PC-9 (cell line): ENCODE data around the gene WFDC5. TPM values are rescaled to one million over a fixed set of nuclear protein-coding genes. Genes with fewer than 3 reads are reported as not detected.

Source experiments
- BruUV-seq: library from RNA; stranded (reverse); fragments of 400-500 nt; replicated peaks from 2 replicates; lab custom pipeline; 2021; lab: Mats Ljungman, UMichigan
- CTCF ChIA-PET: fragments of 300-600 bp; sonication (Branson Sonifier 250); formaldehyde crosslinking; loops from one replicate; lab custom pipeline; 2022; ENCODE audit warnings: antibody characterized with exemption; lab: Charles Lee
- POLR2A ChIA-PET: fragments of 300-600 bp; sonication (Branson Sonifier 250); formaldehyde crosslinking; loops from one replicate; lab custom pipeline; 2022; ENCODE audit warnings: antibody characterized with exemption; ENCODE audit not compliant: unreplicated experiment; lab: Charles Lee
- DNase-seq, 2 experiments: peaks; one replicate each; pipeline versions ENCODE4 v3.0.0 to v3.0.0-alpha.2; 2015 to 2022; ENCODE audit warnings: mixed read lengths in 1 of 2
- H2AFZ ChIP-seq: fragments of 200-600 bp; sonication (generic); 2 replicates; pipeline ENCODE4 v1.8.1; 2017; ENCODE audit warnings: antibody characterized with exemption
- H3F3A ChIP-seq: fragments of 200-600 bp; sonication (generic); 2 replicates; pipeline ENCODE4 v1.8.1; 2017; ENCODE audit warnings: antibody characterized with exemption, mild to moderate bottlenecking, low read depth; ENCODE audit not compliant: insufficient read depth
- H3K27ac ChIP-seq: fragments of 200-600 bp; sonication (generic); 2 replicates; pipeline ENCODE4 v1.6.1; 2016; ENCODE audit warnings: mixed run types
- H3K27me3 ChIP-seq: fragments of 200-600 bp; sonication (generic); 2 replicates; pipeline ENCODE4 v1.6.1; 2016; ENCODE audit warnings: low read depth, mixed run types; ENCODE audit not compliant: insufficient read depth
- H3K36me3 ChIP-seq: fragments of 200-600 bp; sonication (generic); 2 replicates; pipeline ENCODE4 v1.6.1; 2016; ENCODE audit warnings: low read depth, mixed run types
- H3K4me1 ChIP-seq: fragments of 200-600 bp; sonication (generic); replicated peaks from 2 replicates; pipeline ENCODE4 v1.6.1; 2016; ENCODE audit warnings: mixed run types; ENCODE audit not compliant: insufficient read depth
- H3K4me2 ChIP-seq: fragments of 200-600 bp; sonication (generic); 2 replicates; pipeline ENCODE4 v1.6.1; 2017; ENCODE audit warnings: mixed run types
- H3K4me3 ChIP-seq: fragments of 200-600 bp; sonication (generic); 2 replicates; pipeline ENCODE4 v1.6.1; 2016; ENCODE audit warnings: mixed run types
- H3K79me2 ChIP-seq: fragments of 200-600 bp; sonication (generic); 2 replicates; pipeline ENCODE4 v1.6.1; 2017; ENCODE audit warnings: low read depth, mixed run types
- H3K9me2 ChIP-seq: fragments of 200-600 bp; sonication (generic); 2 replicates; pipeline ENCODE4 v1.8.1; 2017; ENCODE audit warnings: mild to moderate bottlenecking; ENCODE audit not compliant: insufficient read depth
- H3K9me3 ChIP-seq: fragments of 200-600 bp; sonication (generic); 2 replicates; pipeline ENCODE4 v1.8.1; 2016; ENCODE audit warnings: low read depth; ENCODE audit not compliant: insufficient read depth
- H4K20me1 ChIP-seq: fragments of 200-600 bp; sonication (generic); 2 replicates; pipeline ENCODE4 v1.8.1; 2017; ENCODE audit not compliant: insufficient read depth
- CTCF ChIP-seq: fragments of 200-600 bp; sonication (generic); conservative IDR thresholded peaks from 2 replicates; pipeline ENCODE4 v1.6.1; 2017; ENCODE audit warnings: mixed run types, antibody characterized with exemption, mild to moderate bottlenecking, moderate library complexity
- EZH2 ChIP-seq: fragments of 200-600 bp; sonication (generic); IDR thresholded peaks from 2 replicates; pipeline ENCODE4 v1.8.0; 2017; ENCODE audit warnings: antibody characterized with exemption, low read depth
- intact Hi-C: fragments of 100-400 bp; cut with micrococcal nuclease; formaldehyde crosslinking; loops from one replicate; pipeline ENCODE4 v1.10.0; 2022; ENCODE audit not compliant: unreplicated experiment
- total RNA-seq: library from RNA; stranded (reverse); gene quantifications from 2 replicates; pipeline ENCODE4 v1.2.3, GENCODE V29; 2021

Gene WFDC5
- total RNA-seq, 1 experiment from 2014 or later = not detected

GRCh38 chr20:45097485-45098102 is 17.4 kb downstream of the WFDC5 start:
- TF ChIP-seq CTCF (no peak), EZH2 (no peak)
- Histone ChIP-seq H3K4me3 (no peak overlapping the region), H3K4me2 (no peak overlapping the region), H2AFZ (no peak overlapping the region), H4K20me1 (no peaks in the 10 kb centered on the region), H3F3A (no peaks in the 10 kb centered on the region), H3K4me1 (no peaks in the 10 kb centered on the region), H3K27ac (no peak overlapping the region), H3K9me3 (no peaks in the 10 kb centered on the region), H3K27me3 (no peaks in the 10 kb centered on the region), H3K36me3 (no peaks in the 10 kb centered on the region), H3K9me2 (no peaks in the 10 kb centered on the region), H3K79me2 (no peaks in the 10 kb centered on the region)
- CTCF ChIA-PET = interaction anchor here (0.7 to 2.3 kb wide), 2 partner anchors 54 to 195 kb away, joined by 3 to 19 read pairs; no protein-coding TSS in a partner anchor
- no TSS peak for BruUV-seq
- POLR2A ChIA-PET = no interaction called here
- no peak for DNase-seq
- intact Hi-C loops = loop anchor here (5.0 kb wide), 1 partner anchor 185 kb away; the partner anchor contains the start of gene PABPC1L

- DNase-seq = peak in 1 of 2 experiments; percentile 11
- Histone ChIP-seq H3K9me2 (no peaks in the 10 kb centered on the region), H3K4me2 (no peak overlapping the region)
These were observed 18.2 kb downstream of the WFDC5 start for GRCh38 chr20:45096781-45097180.

GRCh38 chr20:45095805-45096238 is 19.2 kb downstream of the WFDC5 start:
- no peak overlapping the region for H3K27ac ChIP-seq
- peak; percentile 54 to 65 for DNase-seq
- H3K4me1 ChIP-seq = no peaks in the 10 kb centered on the region
- no peaks in the 10 kb centered on the region for H3K27me3 ChIP-seq
- H3K4me3 ChIP-seq = no peak overlapping the region
- no peaks in the 10 kb centered on the region for H3K9me3 ChIP-seq
- no peaks in the 10 kb centered on the region for H3F3A ChIP-seq
- no peaks in the 10 kb centered on the region for H3K9me2 ChIP-seq
- peak; percentile 91 for TF ChIP-seq CTCF
- no peak for TF ChIP-seq EZH2
- no peaks in the 10 kb centered on the region for H3K79me2 ChIP-seq
- H2AFZ ChIP-seq = no peak overlapping the region
- H3K36me3 ChIP-seq = no peaks in the 10 kb centered on the region
- CTCF ChIA-PET = interaction anchor here (0.6 to 3.6 kb wide), 12 partner anchors 9 to 675 kb away, joined by 3 to 34 read pairs (median 4); no protein-coding TSS in a partner anchor
- POLR2A ChIA-PET = interaction anchor here (0.5 kb wide), 1 partner anchor 184 kb away, joined by 6 read pairs; no protein-coding TSS in a partner anchor
- intact Hi-C loops = loop anchor here (1.0 to 5.0 kb wide), 4 partner anchors 52 to 197 kb away; partner anchors contain the start of gene PABPC1L
- BruUV-seq = no TSS peak
- no peak overlapping the region for H3K4me2 ChIP-seq
- H4K20me1 ChIP-seq = no peaks in the 10 kb centered on the region

More at GRCh38 chr20:45096781-45097180, 18.2 kb downstream of the WFDC5 start:
- Histone ChIP-seq H3K9me3 (no peaks in the 10 kb centered on the region), H3K27ac (no peak overlapping the region), H3K27me3 (no peaks in the 10 kb centered on the region), H3F3A (no peaks in the 10 kb centered on the region), H3K36me3 (no peaks in the 10 kb centered on the region), H2AFZ (no peak overlapping the region), H4K20me1 (no peaks in the 10 kb centered on the region), H3K79me2 (no peaks in the 10 kb centered on the region), H3K4me1 (no peaks in the 10 kb centered on the region), H3K4me3 (no peak overlapping the region)
- ChIA-PET POLR2A (no interaction called here), CTCF (interaction anchor here (0.6 to 3.6 kb wide), 6 partner anchors 8 to 674 kb away, joined by 3 to 34 read pairs (median 18); no protein-coding TSS in a partner anchor)
- BruUV-seq = no TSS peak
- TF ChIP-seq CTCF (no peak), EZH2 (no peak)
- intact Hi-C loops = loop anchor here (1.0 to 5.0 kb wide), 2 partner anchors 52 to 184 kb away; partner anchors contain the start of gene PABPC1L
